NCI-H2029 (cell line): ENCODE measurements around the gene PKNOX2.

Experiments used
- DNase-seq: peaks from one replicate; lab custom pipeline; 2025; lab: John Stamatoyannopoulos, UW

Gene PKNOX2

GRCh38 chr11:125445731-125446130, 281.2 kb downstream of the PKNOX2 start:
- no peak for DNase-seq

DNA sequence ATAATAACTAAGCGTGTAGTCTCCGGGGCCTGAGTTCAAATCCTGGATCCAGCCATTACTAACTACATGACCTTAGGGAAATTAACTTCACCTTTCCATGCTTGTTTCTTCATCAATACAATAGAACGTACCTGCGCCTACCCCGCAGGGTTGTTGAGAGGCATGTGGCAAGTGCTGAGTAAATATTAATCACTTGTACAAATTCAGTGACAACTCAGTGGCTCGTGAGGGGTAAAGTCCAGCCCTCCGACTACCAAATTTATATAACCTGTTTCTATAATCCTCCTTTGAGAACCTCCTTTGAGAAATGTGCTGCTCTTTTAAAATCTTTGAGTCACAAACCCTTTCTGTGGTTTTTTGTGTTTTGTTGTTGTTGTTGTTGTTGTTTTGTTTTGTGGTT, 281.7 kb downstream of the PKNOX2 start:
- no peak for DNase-seq

DNA sequence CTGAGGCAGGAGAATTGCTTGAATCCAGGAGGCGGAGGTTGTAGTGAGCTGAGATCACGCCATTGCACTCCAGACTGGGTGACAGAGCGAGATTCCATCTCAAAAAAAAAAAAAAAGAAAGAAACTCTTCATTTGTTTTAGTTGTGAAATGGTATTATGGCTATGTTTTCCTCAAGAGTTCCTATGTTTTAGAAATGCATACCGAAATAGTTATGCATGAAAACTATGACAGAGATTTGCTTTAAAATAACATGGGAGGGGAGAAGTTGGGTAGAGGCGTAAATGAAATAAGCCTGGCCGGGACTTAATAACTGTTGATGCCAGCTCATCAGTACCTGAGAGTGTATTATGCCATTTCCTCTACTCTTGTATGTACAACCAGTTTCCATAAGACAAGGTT, 283.2 kb downstream of the PKNOX2 start:
- DNase-seq, result no peak

- DNase-seq, result no peak
Measured at GRCh38 chr11:125448136-125448535, 283.6 kb downstream of the PKNOX2 start.

DNA sequence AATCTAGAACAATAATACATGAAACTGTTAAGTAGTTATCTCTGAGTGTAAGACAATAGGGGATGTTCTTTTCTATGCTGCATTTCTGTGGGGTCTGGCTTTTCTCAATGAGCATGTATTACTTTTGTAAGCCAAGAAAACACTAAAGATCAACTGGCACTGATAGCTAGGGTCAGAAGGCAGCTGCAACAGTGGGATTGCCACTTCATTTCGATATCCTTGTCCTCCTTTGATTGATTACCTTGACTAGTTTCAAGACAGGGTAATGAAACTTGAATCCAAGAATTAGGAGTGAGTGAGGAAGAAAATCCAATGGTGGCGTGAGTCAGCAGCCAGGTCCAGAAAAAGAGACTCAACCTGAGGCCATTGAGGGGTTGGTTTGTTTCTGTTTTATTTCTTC, 285.0 kb downstream of the PKNOX2 start:
- no peak for DNase-seq

- no peak for DNase-seq
Measured at GRCh38 chr11:125451400-125452124, 287.0 kb downstream of the PKNOX2 start.

DNA sequence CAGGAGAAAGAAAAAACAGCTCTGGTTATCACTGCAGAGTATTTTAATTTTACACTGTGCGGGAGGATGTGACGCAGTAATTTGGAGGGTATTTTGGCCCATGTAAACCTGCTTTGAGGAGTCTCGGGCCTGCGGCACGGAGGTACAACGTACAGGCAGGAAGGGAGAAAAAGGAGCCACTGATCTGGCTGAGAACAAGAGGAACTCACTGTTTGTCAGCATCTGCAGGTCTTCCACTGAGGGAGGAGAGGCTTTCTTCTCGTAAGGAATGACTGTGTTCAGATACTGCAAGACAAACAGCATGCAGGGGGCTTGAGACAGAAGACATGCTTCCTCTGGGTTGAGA, 287.5 kb downstream of the PKNOX2 start:
- DNase-seq, result no peak

- DNase-seq, result no peak
Measured at GRCh38 chr11:125454047-125454446, 289.5 kb downstream of the PKNOX2 start.

GRCh38 chr11:125455851-125456250, 291.3 kb downstream of the PKNOX2 start:
- no peak for DNase-seq

DNA sequence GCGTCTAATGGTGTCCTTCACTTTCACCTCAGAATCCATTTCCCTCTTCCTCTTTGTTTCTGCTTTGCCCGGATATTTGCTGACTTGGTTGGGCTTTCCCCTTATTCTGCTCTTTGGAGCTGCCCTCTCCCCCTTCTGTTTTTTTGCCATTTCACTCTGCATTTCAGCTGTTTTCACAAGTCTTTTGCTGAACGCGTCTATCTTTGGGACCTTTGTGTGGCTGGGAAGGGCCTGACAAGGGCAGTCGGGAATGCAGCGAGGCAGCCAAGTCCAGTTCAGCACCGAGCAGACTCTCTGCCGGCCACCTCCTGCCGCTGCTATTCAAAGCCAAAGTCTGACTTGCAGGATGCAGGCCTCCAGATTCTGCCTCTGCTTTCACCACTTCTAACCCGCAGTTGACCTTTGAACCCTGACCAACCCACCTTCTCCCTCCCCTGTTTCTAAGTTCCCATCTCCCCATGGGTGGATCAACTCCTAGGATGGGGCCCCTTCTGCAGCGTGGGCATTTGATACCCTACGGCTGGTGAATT, 293.3 kb downstream of the PKNOX2 start:
- no peak for DNase-seq

- DNase-seq, result no peak
Measured at GRCh38 chr11:125460275-125460674, 295.7 kb downstream of the PKNOX2 start.

GRCh38 chr11:125463590-125464269, 299.2 kb downstream of the PKNOX2 start:
- no peak for DNase-seq

DNA sequence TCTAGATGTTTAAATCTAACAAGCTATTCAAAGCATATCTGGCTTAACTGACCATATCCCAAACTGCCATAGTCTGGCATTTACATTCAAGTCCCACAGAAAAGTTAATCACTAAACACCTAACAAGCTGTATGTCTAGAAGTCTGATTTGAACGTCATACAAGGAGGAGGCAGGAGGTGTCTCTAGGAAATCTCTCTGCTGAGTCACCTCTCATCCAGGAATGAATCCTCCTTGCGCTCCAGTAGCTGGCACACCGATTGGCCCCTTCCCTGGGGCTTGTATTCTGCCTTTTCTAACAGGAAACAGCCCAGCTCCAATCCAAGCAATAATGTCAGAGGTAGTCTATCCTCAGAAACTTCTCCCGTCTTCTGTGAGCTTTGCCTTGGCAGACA, 299.7 kb downstream of the PKNOX2 start:
- DNase-seq, result no peak

- no peak for DNase-seq
Measured at GRCh38 chr11:125464666-125465065, 300.1 kb downstream of the PKNOX2 start.

GRCh38 chr11:125465255-125465654, 300.7 kb downstream of the PKNOX2 start:
- DNase-seq, result no peak

GRCh38 chr11:125465701-125466100, 301.1 kb downstream of the PKNOX2 start:
- DNase-seq, result no peak

- DNase-seq, result no peak
Measured at GRCh38 chr11:125468025-125468424, 303.5 kb downstream of the PKNOX2 start.

DNA sequence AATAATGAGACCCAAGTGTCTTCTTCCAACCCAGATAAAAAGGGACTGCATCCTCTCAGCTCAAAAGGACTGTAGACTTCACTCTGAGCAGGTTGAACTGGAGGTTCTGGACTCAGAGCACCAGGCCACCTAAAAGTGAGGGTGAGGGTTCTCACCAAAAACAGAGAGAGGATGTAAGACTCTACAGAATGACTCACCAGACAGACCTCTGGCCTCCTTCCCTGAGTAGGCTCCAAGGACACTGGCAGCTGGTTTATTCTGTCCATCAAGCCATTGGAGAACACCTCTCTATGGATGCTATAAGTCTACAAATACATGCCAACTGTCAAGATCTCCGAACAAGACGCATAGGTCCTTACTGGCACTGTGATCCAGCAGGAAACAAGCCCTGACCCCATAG, 304.3 kb downstream of the PKNOX2 start:
- no peak for DNase-seq

- no peak for DNase-seq
Measured at GRCh38 chr11:125470355-125470754, 305.8 kb downstream of the PKNOX2 start.

- DNase-seq, result no peak
Measured at GRCh38 chr11:125476721-125477120, 312.2 kb downstream of the PKNOX2 start.

- DNase-seq, result no peak
Measured at GRCh38 chr11:125479137-125479536, 314.6 kb downstream of the PKNOX2 start.

- DNase-seq, result no peak
Measured at GRCh38 chr11:125481531-125481930, 317.0 kb downstream of the PKNOX2 start.
